Astrocyte of the hippocampus (primary cell): ENCODE data around the gene AGK.
A peak's percentile ranks its signal among the peaks of the same experiment; 100 is the strongest.
"Not testable (repeated sequence)": the region's sequence is repeated elsewhere in the genome, so short reads cannot be mapped to it uniquely, and the experiment has no call there.

ENCODE experiments used
- DNase-seq: peaks from one replicate; pipeline ENCODE4 v3.0.0; 2011; ENCODE audit warnings: low read depth, low spot score

Gene AGK

DNA sequence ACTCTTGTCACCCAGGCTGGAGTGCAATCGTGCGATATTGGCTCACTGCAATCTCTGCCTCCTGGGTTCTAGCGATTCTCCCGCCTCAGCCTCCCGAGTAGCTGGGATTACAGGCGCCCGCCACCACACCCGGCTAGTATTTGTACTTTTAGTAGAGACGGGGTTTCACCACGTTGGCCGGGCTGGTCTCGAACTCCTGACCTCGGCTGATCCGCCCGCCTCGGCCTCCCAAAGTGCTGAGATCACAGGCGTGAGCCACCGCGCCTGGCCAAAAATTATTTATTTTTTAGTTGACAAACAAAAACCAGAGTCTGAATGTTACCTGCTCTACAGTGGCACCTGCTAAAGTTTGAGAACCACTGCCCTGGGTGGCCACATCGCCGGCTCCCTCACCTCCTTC lies 96.5 kb downstream of the AGK start:
- DNase-seq: not testable (repeated sequence)

DNA sequence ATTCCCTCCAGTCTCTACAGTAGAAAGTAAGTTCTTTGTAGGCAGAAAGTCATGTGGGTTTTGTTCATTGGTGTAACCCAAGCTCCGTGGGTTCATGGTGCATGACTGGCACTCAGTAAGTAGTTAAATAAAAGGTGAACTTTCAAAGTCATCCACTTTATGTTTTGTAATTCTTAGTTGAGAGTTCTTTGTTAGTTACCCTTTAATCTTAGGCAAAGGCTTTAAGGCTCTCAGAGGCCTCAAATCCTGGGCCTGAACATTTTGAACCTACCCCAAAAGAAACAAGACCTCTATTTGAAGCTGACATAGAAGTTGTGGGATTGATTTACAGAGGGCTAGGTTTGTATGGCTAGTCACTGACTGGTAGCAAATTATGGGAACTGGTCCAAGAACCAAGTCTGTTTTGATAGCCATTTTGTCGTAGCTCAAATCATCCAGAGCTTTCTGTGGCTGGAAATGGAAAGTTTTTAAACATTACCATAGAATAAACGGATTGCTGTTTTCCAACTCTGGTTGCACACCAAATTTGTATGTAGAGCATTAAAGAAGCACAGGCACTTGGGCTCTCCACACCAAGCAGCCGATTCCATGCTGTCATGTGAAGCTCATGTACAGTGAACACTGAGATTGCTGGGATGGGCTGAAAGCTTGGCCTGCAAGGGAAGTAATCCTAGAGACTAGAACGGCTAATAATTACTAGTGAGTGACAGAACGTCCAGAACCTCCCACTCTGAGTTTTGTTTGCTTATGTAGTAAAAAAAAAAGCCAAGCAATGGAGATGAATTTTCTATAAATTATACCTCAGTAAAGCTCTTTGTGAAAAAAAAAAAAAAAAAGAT lies 97.3 kb downstream of the AGK start:
- peak; percentile 62 for DNase-seq

DNA sequence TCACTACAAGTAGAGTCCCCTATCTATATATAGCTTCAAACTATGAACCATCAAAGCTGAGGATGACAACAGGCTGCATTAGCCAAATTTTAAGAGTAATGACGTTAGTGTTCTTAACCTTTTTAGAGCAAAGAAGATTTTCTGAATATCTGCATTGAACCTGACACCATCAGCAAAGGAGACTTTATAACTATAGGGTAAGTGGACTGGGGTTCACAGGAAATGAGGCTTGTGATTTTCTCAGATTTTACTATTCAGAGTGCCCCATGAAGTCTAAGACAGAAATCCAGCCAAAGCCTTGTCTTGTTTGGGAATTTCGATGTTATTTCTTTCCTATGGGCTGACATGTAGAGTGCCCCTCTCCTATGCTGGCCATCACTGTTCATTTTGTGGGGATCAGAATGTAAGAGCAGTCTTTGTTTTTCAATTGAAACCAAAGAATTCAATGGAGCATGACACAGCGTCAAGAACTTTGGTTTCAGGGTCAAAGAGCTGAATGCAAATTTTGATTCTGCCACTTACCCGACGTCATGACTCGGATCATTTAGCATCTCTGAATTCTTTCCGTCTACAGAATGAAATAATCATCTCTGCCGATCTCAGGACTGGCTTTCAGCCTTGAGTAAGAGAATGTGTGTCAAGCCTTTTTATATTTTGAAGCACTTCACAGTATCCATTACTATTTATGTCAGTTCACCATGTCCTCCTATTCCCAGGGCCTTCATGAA lies 98.1 kb downstream of the AGK start:
- peak; percentile 69 for DNase-seq

DNA sequence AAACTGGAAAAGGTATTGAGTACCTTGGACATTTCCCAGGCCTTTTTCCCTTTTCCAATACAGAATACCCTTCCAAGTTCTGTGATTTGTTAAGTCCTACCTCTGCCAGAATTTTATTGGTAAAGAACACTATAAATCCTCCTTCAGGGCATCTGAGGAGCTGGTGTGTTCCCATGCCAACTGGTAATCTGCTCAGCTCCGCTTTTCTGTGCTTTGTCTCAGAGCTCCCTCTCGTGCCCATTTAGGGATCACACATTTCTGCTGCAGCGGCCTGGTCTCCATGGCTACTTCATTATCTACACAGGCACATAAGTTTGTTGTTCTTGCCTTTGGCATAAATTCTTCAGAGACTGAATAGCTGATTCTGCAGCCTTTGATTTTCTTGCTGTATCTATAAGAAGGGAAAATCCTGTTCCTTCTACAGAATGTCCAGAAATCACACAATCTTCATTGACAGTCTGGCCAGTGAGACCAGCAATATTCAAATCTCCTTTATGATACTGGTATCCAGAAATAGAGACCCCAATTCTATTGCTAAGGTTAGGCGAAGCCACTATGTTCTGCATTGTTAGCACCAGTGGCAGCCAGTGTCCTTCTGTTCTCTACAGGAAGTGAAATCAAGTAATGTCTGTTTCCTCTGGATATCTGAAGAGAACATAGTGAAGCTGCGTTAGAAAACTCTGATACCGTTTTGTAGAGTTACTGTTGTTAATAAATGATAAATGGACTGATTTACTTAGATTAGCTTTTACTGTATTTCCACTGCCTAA lies 98.8 kb downstream of the AGK start:
- peak; percentile 95 for DNase-seq

- DNase-seq: no peak
Observed at GRCh38 chr7:141651417-141651816, 100.2 kb downstream of the AGK start.

GRCh38 chr7:141652691-141653090 lies 101.5 kb downstream of the AGK start:
- no peak for DNase-seq

DNA sequence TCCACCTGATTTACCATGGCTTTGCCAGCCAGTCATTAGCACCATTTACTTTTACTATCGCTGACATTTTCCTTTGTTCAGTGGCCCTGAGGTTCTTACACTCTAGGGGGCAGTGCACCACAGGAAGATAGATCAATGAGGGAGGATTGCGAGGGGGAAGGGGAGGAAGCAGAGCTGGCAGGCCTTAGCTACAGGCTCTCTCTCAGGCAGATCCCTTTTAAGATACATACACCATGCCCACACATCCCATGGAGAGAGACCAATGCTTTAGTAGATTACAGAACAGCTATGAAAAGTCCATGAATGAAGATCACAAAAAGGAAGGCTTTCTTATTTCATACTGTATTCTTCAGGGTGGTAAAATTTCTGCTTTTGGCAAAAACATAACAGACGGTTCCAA lies 103.3 kb downstream of the AGK start:
- DNase-seq: peak; percentile 88

- no peak for DNase-seq
Observed at GRCh38 chr7:141659501-141659900, 108.3 kb downstream of the AGK start.

GRCh38 chr7:141660259-141660658 lies 109.0 kb downstream of the AGK start:
- no peak for DNase-seq

- peak; percentile 54 for DNase-seq
Observed at GRCh38 chr7:141663081-141663849, 112.1 kb downstream of the AGK start.

- no peak for DNase-seq
Observed at GRCh38 chr7:141664450-141664849, 113.2 kb downstream of the AGK start.

DNA sequence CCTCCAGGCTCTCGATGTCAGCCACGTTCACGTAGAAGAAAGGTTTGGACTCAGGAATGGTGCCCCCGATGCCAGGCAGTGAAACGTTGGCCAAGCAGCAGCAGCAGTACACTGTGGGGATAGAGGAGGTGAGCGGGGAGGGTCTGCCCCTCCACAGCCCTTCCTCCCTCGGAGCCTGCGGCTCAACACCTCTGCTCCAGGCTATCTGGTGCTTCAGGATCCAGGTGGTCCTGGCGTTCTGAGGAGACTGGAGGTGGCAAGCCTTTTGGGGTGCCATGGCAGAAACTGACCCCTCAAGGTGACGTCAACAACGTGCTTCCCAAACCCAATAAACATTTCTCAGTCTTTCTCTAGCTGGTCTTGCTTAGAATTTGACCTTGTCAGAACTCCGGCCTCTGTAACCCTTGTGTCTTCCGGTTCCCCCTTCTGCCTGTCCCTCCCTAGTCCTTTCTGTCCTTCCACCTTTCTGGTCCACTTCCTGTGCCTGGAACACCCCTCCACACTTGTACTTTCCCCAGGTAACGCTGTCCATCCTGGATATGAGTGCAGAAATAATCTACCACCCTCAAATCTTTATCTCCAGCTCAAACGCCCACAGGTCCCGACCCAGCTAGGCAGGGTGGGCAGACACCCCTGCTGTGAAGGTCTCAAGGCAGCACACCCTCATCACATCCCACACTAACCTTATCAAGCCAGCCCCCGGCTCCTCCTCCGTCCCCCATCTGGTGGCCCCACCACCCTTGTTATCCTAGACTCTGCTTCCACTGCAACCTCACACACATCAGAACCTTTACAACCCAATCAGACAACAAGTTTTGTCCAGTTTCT lies 114.2 kb downstream of the AGK start:
- DNase-seq: no peak

GRCh38 chr7:141666071-141666470 lies 114.9 kb downstream of the AGK start:
- no peak for DNase-seq

DNA sequence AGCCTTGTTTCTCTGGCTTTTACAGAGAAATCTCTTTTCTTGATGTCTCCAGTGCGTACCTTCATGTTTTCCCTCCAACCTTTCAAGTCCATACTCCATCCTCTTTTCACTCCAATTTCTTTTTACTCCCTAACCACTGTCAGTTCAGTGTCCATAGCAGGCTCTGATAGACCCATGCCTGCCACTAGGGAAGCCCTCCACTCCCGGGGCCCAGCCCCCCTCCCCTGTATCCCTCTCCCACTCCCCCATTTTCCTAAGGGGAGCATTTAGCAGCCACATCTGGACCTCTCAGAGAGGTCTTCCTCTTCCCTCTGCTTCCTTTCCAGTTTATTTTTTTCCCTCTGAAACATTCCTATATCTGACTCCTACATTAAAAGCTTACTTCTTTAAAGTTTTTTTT lies 117.6 kb downstream of the AGK start:
- no peak for DNase-seq

- DNase-seq: no peak
Observed at GRCh38 chr7:141671705-141672496, 120.7 kb downstream of the AGK start.

DNA sequence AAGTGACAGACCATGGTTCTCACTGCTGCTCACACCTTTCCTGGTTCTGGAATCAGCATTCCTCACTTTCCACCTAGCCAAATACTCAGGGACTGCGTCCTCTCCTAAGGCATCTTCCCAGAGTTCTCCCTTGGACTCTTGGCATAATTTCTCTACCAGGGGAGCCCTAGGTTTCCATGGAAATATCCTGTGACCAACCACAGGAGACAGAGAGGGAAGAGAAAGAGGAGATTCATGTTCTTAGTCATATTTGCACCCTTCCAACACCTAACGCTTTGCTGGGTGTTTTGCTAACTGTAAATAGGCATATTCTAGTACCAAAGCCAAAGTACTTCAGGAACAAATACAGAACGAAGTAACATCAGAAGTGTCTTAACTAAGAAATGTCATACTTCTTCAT lies 122.1 kb downstream of the AGK start:
- no peak for DNase-seq

GRCh38 chr7:141674171-141674671 lies 123.0 kb downstream of the AGK start:
- DNase-seq: peak; percentile 84

GRCh38 chr7:141674702-141675101 lies 123.5 kb downstream of the AGK start:
- peak; percentile 57 for DNase-seq

GRCh38 chr7:141675436-141676215 lies 124.4 kb downstream of the AGK start:
- no peak for DNase-seq
